GM19397 (cell line): ENCODE results near the gene RASGRP1.

Experiments used
- ATAC-seq: cut with Tn5 transposase; IDR thresholded peaks from one replicate; pipeline ENCODE4 v1.9.1; 2021; ENCODE audit warnings: mild to moderate bottlenecking, moderate library complexity; ENCODE audit not compliant: unreplicated experiment

The RASGRP1 gene

GRCh38 chr15:38576261-38576660, 11.6 kb upstream of the RASGRP1 start:
- ATAC-seq: no peak

GRCh38 chr15:38565287-38565670, 665 bp upstream of the RASGRP1 start:
- no peak for ATAC-seq

- ATAC-seq: peak; percentile 67
These were observed 693 bp downstream of the RASGRP1 start for GRCh38 chr15:38563723-38564519.

GRCh38 chr15:38562278-38562677, 2.3 kb downstream of the RASGRP1 start:
- ATAC-seq: no peak

GRCh38 chr15:38560456-38560926, 4.1 kb downstream of the RASGRP1 start:
- ATAC-seq: no peak

GRCh38 chr15:38559636-38560307, 4.8 kb downstream of the RASGRP1 start:
- ATAC-seq: no peak

GRCh38 chr15:38559131-38559530, 5.5 kb downstream of the RASGRP1 start:
- no peak for ATAC-seq

- ATAC-seq: no peak
These were observed 6.1 kb downstream of the RASGRP1 start for GRCh38 chr15:38558372-38559059.

- ATAC-seq: no peak
These were observed 6.7 kb downstream of the RASGRP1 start for GRCh38 chr15:38557921-38558320.

- no peak for ATAC-seq
These were observed 8.8 kb downstream of the RASGRP1 start for GRCh38 chr15:38555686-38556334.

GRCh38 chr15:38554354-38554753, 10.3 kb downstream of the RASGRP1 start:
- peak; percentile 55 for ATAC-seq

GRCh38 chr15:38553071-38553470, 11.5 kb downstream of the RASGRP1 start:
- no peak for ATAC-seq

GRCh38 chr15:38551720-38552648, 12.6 kb downstream of the RASGRP1 start:
- ATAC-seq: no peak

GRCh38 chr15:38549222-38549621, 15.4 kb downstream of the RASGRP1 start:
- ATAC-seq: no peak

GRCh38 chr15:38547255-38547997, 17.2 kb downstream of the RASGRP1 start:
- ATAC-seq: no peak

GRCh38 chr15:38545179-38545578, 19.4 kb downstream of the RASGRP1 start:
- no peak for ATAC-seq

GRCh38 chr15:38541026-38541425, 23.6 kb downstream of the RASGRP1 start:
- ATAC-seq: no peak

GRCh38 chr15:38540510-38540909, 24.1 kb downstream of the RASGRP1 start:
- no peak for ATAC-seq

GRCh38 chr15:38539008-38539343, 25.6 kb downstream of the RASGRP1 start:
- no peak for ATAC-seq
